Measurements from ENCODE around the gene TNNT2. TPM values are rescaled to one million over a fixed set of nuclear protein-coding genes. Genes with fewer than 3 reads are reported as not detected.
A peak's percentile ranks its signal among the peaks of the same experiment; 100 is the strongest.

The TNNT2 gene
- total RNA-seq, 1 experiment from 2014 or later, result 0.90 TPM

DNA sequence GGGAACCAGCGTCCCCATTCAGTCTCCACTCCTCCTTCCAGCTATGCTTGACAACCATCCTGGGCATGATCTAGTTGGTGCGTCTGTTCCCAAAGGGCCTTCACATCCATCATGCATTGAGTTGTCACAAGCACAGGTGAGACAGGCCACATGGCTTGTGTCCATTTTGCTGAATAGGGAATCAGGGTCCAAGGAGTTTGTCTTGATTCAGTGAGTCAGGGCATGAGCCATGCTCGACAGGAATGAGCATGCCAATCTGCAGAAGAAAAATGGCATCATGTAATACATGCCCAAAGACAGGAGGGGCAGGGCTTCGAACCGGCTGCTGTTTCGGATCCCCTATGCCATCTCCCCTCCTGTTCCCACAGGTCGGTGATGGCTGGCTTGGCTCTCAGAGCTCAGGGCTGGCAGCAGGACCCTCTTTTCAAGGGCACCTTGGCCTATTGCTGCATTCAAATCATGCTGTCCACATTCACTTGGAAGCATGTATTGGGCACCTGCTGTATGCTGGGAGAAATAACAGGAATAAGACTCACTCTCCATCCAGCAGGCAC is 49.7 kb downstream of the TNNT2 start:
- H3K27me3 ChIP-seq (replicated peaks; ENCODE audit: insufficient read depth, low read depth, low read length, poor library complexity), result no peaks in the 10 kb centered on the region
- ChIA-PET CTCF (no interaction called here), POLR2A (ENCODE audit: low non-redundant PET) (no interaction called here)
- no peaks in the 10 kb centered on the region for H3K4me1 ChIP-seq (ENCODE audit: insufficient read depth, low read length, poor library complexity, severe bottlenecking)
- DNase-seq (ENCODE audit: low spot score), result no peak
- TF ChIP-seq EZH2 (IDR thresholded peaks at IDR 0.05; ENCODE audit: borderline replicate concordance, low read depth, low read length, poor library complexity, severe bottlenecking), result no peak
- TF ChIP-seq, protein P1, sequence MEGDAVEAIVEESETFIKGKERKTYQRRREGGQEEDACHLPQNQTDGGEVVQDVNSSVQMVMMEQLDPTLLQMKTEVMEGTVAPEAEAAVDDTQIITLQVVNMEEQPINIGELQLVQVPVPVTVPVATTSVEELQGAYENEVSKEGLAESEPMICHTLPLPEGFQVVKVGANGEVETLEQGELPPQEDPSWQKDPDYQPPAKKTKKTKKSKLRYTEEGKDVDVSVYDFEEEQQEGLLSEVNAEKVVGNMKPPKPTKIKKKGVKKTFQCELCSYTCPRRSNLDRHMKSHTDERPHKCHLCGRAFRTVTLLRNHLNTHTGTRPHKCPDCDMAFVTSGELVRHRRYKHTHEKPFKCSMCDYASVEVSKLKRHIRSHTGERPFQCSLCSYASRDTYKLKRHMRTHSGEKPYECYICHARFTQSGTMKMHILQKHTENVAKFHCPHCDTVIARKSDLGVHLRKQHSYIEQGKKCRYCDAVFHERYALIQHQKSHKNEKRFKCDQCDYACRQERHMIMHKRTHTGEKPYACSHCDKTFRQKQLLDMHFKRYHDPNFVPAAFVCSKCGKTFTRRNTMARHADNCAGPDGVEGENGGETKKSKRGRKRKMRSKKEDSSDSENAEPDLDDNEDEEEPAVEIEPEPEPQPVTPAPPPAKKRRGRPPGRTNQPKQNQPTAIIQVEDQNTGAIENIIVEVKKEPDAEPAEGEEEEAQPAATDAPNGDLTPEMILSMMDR (conservative IDR thresholded peaks at IDR 0.05; ENCODE audit: low read depth, low read length), result no peak
- H3K27ac ChIP-seq (ENCODE audit: low read depth, low read length, poor library complexity, severe bottlenecking), result peak overlapping the region; percentile 86
- H3K4me3 ChIP-seq (ENCODE audit: low read depth, low read length, poor library complexity, severe bottlenecking), result no peak overlapping the region
- intact Hi-C loops (cut with micrococcal nuclease; ENCODE audit: unreplicated experiment), result no loop called here
- H3K36me3 ChIP-seq (ENCODE audit: insufficient read depth, low read length, poor library complexity, severe bottlenecking), result peaks cover 94% of the 10 kb centered on the region
- BruUV-seq (replicated peaks), result no TSS peak
- no peaks in the 10 kb centered on the region for H3K9me3 ChIP-seq (ENCODE audit: low read depth, low read length, poor library complexity, severe bottlenecking)

DNA sequence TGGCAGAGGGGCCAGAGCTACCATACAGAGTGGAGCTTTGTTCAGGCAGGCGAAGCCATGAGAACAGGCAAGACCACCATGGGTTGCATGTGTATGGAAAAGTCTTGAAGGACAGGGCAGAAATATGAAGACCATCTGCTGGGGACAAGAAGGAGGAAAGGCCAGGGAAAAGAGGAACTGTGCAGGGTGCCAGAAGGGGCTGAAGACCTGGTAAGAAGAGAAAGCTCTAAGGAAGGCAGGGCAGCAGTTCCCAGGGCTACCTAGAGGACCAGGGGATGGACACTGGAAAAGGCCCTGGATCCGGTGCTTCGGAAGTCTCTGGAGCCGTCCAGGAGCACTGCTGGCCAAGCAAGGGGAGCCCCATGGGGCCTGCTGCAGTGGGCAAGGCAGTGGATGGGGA is 50.8 kb downstream of the TNNT2 start:
- DNase-seq (ENCODE audit: low spot score), result no peak
- peak overlapping the region; percentile 59 for H3K27ac ChIP-seq (ENCODE audit: low read depth, low read length, poor library complexity, severe bottlenecking)
- ChIA-PET POLR2A (ENCODE audit: low non-redundant PET) (no interaction called here), CTCF (no interaction called here)
- H3K4me1 ChIP-seq (ENCODE audit: insufficient read depth, low read length, poor library complexity, severe bottlenecking), result no peaks in the 10 kb centered on the region
- H3K36me3 ChIP-seq (ENCODE audit: insufficient read depth, low read length, poor library complexity, severe bottlenecking), result peaks cover 100% of the 10 kb centered on the region
- intact Hi-C loops (cut with micrococcal nuclease; ENCODE audit: unreplicated experiment), result no loop called here
- no TSS peak for BruUV-seq (replicated peaks)
- H3K9me3 ChIP-seq (ENCODE audit: low read depth, low read length, poor library complexity, severe bottlenecking), result no peaks in the 10 kb centered on the region
- no peak overlapping the region for H3K4me3 ChIP-seq (ENCODE audit: low read depth, low read length, poor library complexity, severe bottlenecking)
- no peak for TF ChIP-seq EZH2 (IDR thresholded peaks at IDR 0.05; ENCODE audit: borderline replicate concordance, low read depth, low read length, poor library complexity, severe bottlenecking)
- TF ChIP-seq, protein P1 (conservative IDR thresholded peaks at IDR 0.05; ENCODE audit: low read depth, low read length), result no peak
- H3K27me3 ChIP-seq (replicated peaks; ENCODE audit: insufficient read depth, low read depth, low read length, poor library complexity), result no peaks in the 10 kb centered on the region

DNA sequence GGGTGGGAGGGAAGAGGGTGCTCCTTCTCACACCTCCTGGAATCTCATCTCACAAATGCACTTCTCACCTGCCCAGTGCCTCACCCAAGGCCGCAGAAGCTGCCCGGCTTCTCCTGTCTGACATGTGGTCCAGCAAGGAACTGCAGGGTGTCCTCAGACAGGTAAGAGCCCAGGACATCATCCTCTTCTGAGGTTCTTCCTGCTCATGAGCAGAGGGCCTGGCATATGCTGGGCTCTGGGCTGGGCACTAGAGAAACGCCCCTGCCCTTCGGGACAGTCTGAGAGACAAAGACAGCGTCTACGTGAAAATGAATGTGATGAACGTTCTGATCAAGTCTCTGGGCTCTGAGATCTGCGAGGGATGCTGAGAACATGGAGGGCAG is 51.8 kb downstream of the TNNT2 start:
- ChIA-PET CTCF (no interaction called here), POLR2A (ENCODE audit: low non-redundant PET) (no interaction called here)
- H3K27ac ChIP-seq (ENCODE audit: low read depth, low read length, poor library complexity, severe bottlenecking), result peak overlapping the region; percentile 59
- no peak overlapping the region for H3K4me3 ChIP-seq (ENCODE audit: low read depth, low read length, poor library complexity, severe bottlenecking)
- TF ChIP-seq EZH2 (IDR thresholded peaks at IDR 0.05; ENCODE audit: borderline replicate concordance, low read depth, low read length, poor library complexity, severe bottlenecking), result no peak
- TF ChIP-seq, protein P1 (conservative IDR thresholded peaks at IDR 0.05; ENCODE audit: low read depth, low read length), result no peak
- no peak for DNase-seq (ENCODE audit: low spot score)
- intact Hi-C loops (cut with micrococcal nuclease; ENCODE audit: unreplicated experiment), result no loop called here
- H3K36me3 ChIP-seq (ENCODE audit: insufficient read depth, low read length, poor library complexity, severe bottlenecking), result peaks cover 100% of the 10 kb centered on the region
- no peaks in the 10 kb centered on the region for H3K27me3 ChIP-seq (replicated peaks; ENCODE audit: insufficient read depth, low read depth, low read length, poor library complexity)
- BruUV-seq (replicated peaks), result no TSS peak
- H3K9me3 ChIP-seq (ENCODE audit: low read depth, low read length, poor library complexity, severe bottlenecking), result no peaks in the 10 kb centered on the region
- H3K4me1 ChIP-seq (ENCODE audit: insufficient read depth, low read length, poor library complexity, severe bottlenecking), result no peaks in the 10 kb centered on the region

Data from A673 (cell line).